ENCODE data around the gene MBOAT7. TPM values are rescaled to one million over a fixed set of nuclear protein-coding genes. Genes with fewer than 3 reads are reported as not detected.

Gene MBOAT7
- total and polyA plus RNA-seq, 8 donors: 48.1 to 102 (median 56.3) TPM

GRCh38 chr19:54211235-54211634 lies 21.9 kb upstream of the MBOAT7 start:
- Histone ChIP-seq H3K27me3 (no peaks in the 10 kb centered on the region), H3K9me3 (no peaks in the 10 kb centered on the region), H3K27ac (peak overlapping the region; percentile 90 to 97), H3K36me3 (peaks cover 3 to 31% of the 10 kb centered on the region in 2 donors), H3K4me3 (peak overlapping the region in 1 of 2 donors; percentile 22), H3K4me1 (peaks cover 51 to 84% of the 10 kb centered on the region in 2 donors)
- DNase-seq: no peak
- intact Hi-C loops (cut with DNase I): no loop called here
- TF ChIP-seq CTCF (IDR thresholded peaks at IDR 0.05): no peak
- no peak for ATAC-seq

GRCh38 chr19:54209811-54210494 lies 20.6 kb upstream of the MBOAT7 start:
- no peak for TF ChIP-seq CTCF (IDR thresholded peaks at IDR 0.05)
- DNase-seq (peak; percentile 82 to 96 (median 91)), ATAC-seq (peak; percentile 68)
- Histone ChIP-seq H3K9me3 (no peaks in the 10 kb centered on the region), H3K27me3 (no peaks in the 10 kb centered on the region), H3K4me1 (peaks cover 60 to 89% of the 10 kb centered on the region in 2 donors), H3K27ac (peak overlapping the region; percentile 90 to 97), H3K4me3 (peak overlapping the region in 1 of 2 donors; percentile 22), H3K36me3 (peaks cover 3 to 39% of the 10 kb centered on the region in 2 donors)
- intact Hi-C loops (cut with DNase I): no loop called here

- Histone ChIP-seq H3K27ac (peak overlapping the region; percentile 90 to 97), H3K4me1 (peaks cover 66 to 94% of the 10 kb centered on the region in 2 donors), H3K9me3 (no peaks in the 10 kb centered on the region), H3K27me3 (no peaks in the 10 kb centered on the region), H3K4me3 (peak overlapping the region in 1 of 2 donors; percentile 1), H3K36me3 (peaks cover 3 to 46% of the 10 kb centered on the region in 2 donors)
- DNase-seq (peak in 1 of 4 donors; percentile 82), ATAC-seq (peak; percentile 0)
- no peak for TF ChIP-seq CTCF (IDR thresholded peaks at IDR 0.05)
- intact Hi-C loops (cut with DNase I): no loop called here
These were observed 19.9 kb upstream of the MBOAT7 start for GRCh38 chr19:54209058-54209810.

GRCh38 chr19:54208784-54209057 lies 19.3 kb upstream of the MBOAT7 start:
- H3K27ac ChIP-seq: peak overlapping the region; percentile 90 to 97
- peak overlapping the region in 1 of 2 donors; percentile 1 for H3K4me3 ChIP-seq
- DNase-seq (no peak), ATAC-seq (no peak)
- no peak for TF ChIP-seq CTCF (IDR thresholded peaks at IDR 0.05)
- H3K36me3 ChIP-seq: peaks cover 3 to 51% of the 10 kb centered on the region in 2 donors
- H3K9me3 ChIP-seq: no peaks in the 10 kb centered on the region
- intact Hi-C loops (cut with DNase I): no loop called here
- H3K4me1 ChIP-seq: peaks cover 71 to 94% of the 10 kb centered on the region in 2 donors
- no peaks in the 10 kb centered on the region for H3K27me3 ChIP-seq

All from left lung (tissue), 10 donors.